ENCODE data around the gene MAGI1.

DNA sequence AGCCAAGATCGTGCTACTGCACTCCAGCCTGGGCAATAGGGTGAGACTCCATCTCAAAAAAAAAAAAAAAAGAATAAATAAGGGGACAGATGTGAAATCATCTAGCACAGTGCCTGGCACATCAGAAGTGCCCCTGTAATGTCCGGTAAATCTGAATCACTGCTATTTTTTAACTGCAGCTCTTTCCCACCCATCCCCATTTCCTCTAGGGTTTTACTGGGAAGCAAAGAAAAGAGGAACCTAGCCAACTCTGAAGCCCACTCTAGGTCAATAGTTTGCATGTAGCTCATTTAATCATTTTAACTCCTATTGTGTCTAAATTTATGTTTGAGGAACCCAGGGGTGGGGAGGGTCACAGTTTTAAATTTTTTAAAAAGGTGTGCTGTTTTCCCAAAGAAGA, 26.0 kb downstream of the MAGI1 start:
- TF ChIP-seq, protein P1, sequence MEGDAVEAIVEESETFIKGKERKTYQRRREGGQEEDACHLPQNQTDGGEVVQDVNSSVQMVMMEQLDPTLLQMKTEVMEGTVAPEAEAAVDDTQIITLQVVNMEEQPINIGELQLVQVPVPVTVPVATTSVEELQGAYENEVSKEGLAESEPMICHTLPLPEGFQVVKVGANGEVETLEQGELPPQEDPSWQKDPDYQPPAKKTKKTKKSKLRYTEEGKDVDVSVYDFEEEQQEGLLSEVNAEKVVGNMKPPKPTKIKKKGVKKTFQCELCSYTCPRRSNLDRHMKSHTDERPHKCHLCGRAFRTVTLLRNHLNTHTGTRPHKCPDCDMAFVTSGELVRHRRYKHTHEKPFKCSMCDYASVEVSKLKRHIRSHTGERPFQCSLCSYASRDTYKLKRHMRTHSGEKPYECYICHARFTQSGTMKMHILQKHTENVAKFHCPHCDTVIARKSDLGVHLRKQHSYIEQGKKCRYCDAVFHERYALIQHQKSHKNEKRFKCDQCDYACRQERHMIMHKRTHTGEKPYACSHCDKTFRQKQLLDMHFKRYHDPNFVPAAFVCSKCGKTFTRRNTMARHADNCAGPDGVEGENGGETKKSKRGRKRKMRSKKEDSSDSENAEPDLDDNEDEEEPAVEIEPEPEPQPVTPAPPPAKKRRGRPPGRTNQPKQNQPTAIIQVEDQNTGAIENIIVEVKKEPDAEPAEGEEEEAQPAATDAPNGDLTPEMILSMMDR (IDR thresholded peaks at IDR 0.05): no peak
- TF ChIP-seq POLR2A (IDR thresholded peaks at IDR 0.05): no peak

Data from uterus (tissue), 2 donors.